HG02938 (cell line): ENCODE results near the gene KCNMB2.

ENCODE experiments used
- ATAC-seq: cut with Tn5 transposase; IDR thresholded peaks from one replicate; pipeline ENCODE4 v1.9.1; 2021; ENCODE audit warnings: mild to moderate bottlenecking, moderate library complexity; ENCODE audit not compliant: unreplicated experiment

KCNMB2 gene

GRCh38 chr3:178634975-178635374 is 98.7 kb downstream of the KCNMB2 start:
- no peak for ATAC-seq

- no peak for ATAC-seq
Measured at GRCh38 chr3:178637802-178638201, 101.6 kb downstream of the KCNMB2 start.

DNA sequence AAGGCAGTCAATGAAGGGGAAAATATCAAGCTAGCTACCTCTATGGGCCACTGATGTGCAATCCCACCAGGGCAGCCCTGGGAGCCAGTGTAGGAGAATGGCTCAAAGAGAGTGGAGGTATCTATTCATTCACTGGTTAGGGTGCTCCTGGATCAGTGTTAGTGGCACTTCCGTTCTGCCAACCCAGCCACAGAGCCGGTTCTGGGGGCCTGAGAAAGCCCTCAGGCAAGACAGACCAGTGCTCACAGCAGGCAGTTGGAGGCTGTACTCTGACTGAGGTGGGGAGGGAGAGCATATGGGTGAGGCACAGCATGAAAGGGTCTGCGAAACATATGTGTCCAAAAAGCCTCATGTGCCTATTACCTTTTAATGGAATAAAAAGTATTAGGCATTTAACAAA is 109.3 kb downstream of the KCNMB2 start:
- ATAC-seq = no peak

GRCh38 chr3:178646186-178646862 is 110.1 kb downstream of the KCNMB2 start:
- ATAC-seq = no peak

- ATAC-seq = no peak
Measured at GRCh38 chr3:178655488-178655887, 119.3 kb downstream of the KCNMB2 start.

DNA sequence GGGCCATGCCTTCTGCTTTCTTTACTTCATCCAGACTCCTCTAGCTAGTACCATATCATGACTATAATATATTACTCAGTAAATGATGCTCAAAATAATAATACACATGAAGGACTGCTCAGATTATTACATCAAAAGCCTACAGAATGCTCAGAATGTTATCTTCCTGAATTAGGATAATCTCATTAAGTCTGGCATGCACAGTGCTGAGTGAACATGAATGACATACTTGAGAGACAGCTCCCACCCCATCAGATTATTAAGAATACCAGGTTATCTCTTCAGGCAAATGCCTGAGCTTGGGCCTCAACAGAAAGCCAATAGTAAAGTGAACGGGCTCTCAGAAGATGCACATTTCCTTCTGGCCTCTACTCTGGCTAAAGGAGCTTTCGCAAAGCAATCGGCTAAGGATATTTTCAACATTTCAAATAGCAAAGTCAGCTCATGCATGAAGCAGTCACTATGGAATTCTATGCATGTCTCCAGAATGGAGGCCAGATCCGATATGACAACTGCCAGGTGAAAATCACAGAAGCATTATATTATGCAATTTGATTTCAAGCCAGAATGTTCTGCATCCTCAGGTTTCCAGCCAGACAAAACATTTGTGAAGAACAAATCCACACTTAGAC is 122.6 kb downstream of the KCNMB2 start:
- ATAC-seq = no peak

DNA sequence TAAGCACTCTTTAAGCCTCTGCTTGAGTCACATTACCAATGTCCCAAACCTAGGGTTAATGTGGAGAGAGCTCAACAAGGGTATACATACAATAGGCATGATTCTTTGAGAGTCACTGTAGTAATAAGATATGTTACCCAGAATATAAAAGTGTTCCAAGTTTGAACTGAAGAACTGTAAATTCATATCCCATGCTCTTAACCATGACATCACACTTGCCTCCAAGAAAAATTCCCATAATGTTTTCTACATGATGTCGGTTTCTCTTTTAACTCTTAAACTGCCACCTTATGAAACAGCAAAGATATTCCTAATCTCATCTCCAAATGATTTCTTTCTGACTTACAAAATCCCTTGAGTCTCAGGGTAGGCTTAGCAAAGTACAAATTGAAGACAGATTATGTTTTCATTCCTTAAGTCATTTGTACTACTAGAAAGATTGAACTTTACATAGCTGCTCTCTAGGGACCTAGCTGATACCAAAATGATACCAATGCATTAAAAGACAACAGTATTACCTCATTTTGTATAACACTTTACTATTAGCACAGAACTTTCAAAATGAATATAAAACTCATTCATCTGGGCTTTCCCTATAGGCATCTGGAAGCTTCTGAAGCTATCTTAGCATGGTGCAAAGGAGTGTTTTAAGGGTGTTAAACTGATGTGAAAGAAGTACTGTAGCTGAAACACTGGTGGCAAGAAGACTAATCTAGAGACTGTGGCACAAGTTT is 127.1 kb downstream of the KCNMB2 start:
- ATAC-seq = peak; percentile 81

- no peak for ATAC-seq
Measured at GRCh38 chr3:178665747-178666146, 129.5 kb downstream of the KCNMB2 start.

- ATAC-seq = no peak
Measured at GRCh38 chr3:178669022-178669601, 132.9 kb downstream of the KCNMB2 start.

DNA sequence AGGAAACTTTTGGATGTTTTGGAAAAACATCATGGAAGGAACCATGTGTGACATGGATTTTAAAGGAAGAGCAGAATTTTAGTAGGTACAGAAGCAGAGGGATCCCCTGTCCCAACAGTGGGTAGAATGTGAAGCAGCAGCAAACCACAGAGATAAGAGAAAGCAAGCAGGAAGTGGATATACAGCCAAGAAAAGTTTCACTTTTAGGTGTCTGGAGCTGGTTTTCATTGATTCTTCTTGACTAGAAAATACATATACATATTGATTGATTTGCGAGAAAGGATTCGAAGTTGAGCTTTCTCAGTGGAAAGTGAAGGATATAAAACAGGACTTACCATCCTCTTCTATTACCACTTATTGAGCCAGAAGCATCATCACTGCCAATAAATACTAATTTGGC is 133.5 kb downstream of the KCNMB2 start:
- peak; percentile 39 for ATAC-seq

- peak; percentile 34 for ATAC-seq
Measured at GRCh38 chr3:178671377-178671776, 135.1 kb downstream of the KCNMB2 start.

GRCh38 chr3:178671791-178672190 is 135.6 kb downstream of the KCNMB2 start:
- peak; percentile 83 for ATAC-seq

GRCh38 chr3:178672275-178672674 is 136.0 kb downstream of the KCNMB2 start:
- ATAC-seq = no peak

GRCh38 chr3:178673529-178673928 is 137.3 kb downstream of the KCNMB2 start:
- no peak for ATAC-seq

DNA sequence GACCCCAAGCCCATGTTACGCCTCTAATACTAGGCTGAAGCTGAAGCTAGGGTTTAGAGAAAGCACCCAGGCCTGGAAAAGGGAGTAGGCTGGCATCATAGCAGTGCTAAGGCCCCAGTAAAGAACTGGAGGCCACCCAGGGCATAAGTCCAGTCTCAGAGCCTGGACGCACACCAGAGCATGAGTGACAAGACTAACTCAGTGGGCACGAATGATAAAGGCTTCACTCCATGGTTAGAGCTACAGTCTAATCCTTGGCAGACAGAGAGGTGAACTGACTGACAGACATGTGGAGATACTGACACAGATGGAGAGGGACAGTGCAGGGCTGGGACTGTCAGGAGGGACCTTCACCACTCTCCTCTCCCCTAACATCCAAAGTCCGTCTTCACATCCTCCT is 139.8 kb downstream of the KCNMB2 start:
- no peak for ATAC-seq

DNA sequence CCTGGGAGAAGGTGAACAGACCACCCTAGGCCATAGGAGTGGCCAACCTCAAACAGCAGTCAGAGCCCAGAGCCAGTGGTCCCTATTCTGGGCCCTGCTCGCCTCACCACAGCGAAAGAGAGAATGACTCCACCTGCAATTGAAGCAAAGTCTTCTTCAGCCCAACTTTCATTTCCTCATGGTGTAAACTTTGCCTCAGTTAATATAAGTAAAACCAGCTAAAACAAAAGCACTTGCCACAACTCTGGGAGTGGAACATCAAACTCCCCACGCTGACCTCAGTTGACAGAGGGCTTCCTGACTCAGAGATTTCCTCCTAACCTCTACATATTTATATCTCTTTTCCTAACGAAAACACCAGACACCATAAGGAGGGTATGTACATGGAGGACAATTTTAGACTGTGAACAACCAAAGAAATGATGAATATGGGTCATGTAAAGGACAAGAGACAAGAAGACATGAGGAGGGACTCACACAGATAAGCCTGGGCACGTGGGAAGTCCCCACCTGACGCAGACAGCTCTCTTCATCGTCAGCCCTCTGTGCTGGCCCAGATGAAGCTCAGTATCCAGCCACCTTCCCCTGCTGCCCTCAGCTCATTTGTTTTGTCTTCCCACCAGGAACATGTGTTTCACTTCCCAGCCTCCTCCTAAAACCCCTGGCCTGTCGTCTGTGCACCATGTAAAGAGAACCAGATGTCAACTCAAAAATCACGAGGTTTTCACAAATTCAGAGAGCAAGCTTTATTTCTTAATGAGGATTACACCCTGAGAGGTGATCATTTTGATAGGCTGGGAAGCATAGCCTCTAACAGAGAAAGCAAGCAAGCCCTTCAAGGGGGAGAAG is 140.9 kb downstream of the KCNMB2 start:
- ATAC-seq = peak; percentile 71

DNA sequence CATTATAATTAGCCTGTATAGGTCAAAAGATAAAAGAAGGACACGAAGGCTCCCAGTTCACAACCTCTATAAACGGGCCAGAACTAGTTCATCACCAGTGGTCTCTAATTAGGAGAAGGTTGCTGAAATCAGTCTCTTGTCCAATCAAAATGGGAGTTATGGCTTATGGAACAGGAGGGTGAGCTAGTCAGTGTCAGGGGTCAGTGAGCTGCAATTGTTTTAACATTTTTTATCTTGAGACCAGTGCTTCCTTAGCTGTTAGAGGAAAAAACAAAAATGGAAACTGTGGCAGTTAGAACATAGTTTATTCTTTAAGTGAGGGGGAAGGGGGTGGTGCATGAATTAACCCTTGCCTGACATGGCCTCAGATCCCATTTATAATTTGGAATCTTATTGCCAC is 141.7 kb downstream of the KCNMB2 start:
- no peak for ATAC-seq

DNA sequence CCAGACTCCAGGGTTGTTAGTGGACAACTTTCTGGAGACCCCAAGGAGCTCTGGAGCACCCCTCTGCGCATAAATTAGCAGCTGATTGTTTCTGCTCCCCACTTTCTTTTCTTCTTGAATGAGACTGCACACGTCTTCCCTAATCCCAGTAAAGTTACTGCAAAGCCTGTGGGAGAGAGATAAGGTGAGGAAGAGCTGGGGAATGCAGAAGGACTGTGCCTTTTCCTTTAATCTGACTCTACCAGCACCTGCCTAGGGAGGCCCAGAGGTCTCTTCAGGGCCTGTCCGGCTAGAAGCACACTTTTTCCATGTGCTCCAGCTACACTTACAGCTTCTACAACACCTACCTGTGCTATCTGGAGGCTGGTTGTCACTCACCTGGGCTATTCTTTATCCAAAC is 143.8 kb downstream of the KCNMB2 start:
- ATAC-seq = no peak

DNA sequence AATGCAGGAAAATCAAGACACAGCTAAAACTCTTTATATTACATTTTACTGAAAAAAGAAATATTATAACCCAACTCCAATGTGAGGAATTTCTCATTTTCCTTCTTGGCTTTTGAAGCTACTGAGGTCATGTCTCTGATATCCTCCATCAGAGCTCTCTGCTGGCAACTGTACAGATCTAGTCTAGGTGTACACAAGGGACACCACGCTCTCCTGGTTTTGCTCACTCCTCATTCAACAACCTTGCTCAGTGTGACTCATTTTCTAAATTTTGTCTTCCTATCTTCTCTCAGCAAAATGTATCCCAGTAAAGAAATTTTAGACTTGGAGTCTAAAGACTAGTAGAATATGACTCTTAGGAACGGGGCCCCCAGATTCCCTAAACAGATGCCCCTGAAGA is 144.3 kb downstream of the KCNMB2 start:
- ATAC-seq = no peak

DNA sequence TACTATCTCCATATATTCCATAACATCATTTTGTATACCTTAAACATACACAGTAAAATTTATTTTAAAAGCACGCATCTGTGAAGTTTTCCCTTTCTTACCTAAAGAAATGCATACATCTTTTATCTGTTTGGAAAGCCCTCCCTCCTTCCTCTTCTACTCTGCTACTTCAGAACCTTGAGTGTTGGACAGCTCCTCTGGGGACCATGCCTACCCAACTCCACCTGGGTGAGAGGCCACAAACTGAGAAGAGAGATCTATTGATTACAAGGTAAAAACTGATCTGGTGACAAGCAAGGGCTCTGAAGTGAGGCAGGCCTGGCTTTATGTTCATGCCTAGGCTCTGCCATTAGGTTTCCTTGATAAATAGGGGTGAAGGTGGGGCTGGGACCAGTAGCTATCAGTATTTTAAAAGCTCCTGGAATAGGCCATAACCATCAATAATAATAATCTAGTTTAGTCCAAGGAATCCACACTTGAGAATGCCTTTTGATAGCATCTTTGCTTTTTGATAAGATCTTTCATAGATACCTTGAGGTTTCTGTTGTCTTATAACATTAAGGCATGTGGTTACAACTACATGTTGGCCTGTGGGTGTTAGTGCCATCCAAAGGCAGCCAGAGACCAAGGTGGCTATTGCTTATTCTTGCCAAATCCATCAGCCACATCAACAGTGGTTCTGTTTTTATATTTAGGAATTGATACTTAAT is 148.8 kb downstream of the KCNMB2 start:
- ATAC-seq = no peak
